ENCODE data around the gene ZNF407. TPM values are rescaled to one million over a fixed set of nuclear protein-coding genes. Genes with fewer than 3 reads are reported as not detected.

ZNF407 gene
- total RNA-seq, 1 experiment from 2014 or later: 15.9 TPM

DNA sequence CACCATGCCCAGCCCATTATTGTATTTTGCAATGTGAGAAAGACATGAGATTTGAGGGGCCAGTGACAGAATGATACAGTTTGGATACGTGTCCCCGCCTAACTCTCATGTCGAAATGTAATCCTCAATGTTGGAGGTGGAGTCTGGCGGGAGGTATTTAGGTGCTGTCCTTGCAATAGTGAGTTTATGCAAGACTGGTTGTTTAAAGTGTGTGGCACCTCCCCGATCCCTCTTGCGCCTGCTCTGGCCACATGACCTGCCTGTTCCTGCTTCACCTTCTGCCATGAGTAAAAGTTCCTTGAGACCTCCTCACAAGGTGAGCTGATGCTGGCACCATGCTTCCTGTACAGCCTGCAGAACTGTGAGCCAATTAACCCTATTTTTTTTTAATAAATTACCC, 46.8 kb upstream of the ZNF407 start:
- intact Hi-C loops (cut with micrococcal nuclease; ENCODE audit: unreplicated experiment): loop anchor here (5.0 kb wide), 1 partner anchor 519 kb away; no protein-coding TSS in a partner anchor
- no peak overlapping the region for H3K4me3 ChIP-seq (ENCODE audit: low read depth, low read length, poor library complexity, severe bottlenecking)
- H3K9me3 ChIP-seq (ENCODE audit: low read depth, low read length, poor library complexity, severe bottlenecking): no peaks in the 10 kb centered on the region
- no peak overlapping the region for H3K27ac ChIP-seq (ENCODE audit: low read depth, low read length, poor library complexity, severe bottlenecking)
- H3K27me3 ChIP-seq (replicated peaks; ENCODE audit: insufficient read depth, low read depth, low read length, poor library complexity): peaks cover 21% of the 10 kb centered on the region
- CTCF ChIA-PET: no interaction called here
- no peak for DNase-seq (ENCODE audit: low spot score)
- no peaks in the 10 kb centered on the region for H3K36me3 ChIP-seq (ENCODE audit: insufficient read depth, low read length, poor library complexity, severe bottlenecking)
- TF ChIP-seq, protein P1, sequence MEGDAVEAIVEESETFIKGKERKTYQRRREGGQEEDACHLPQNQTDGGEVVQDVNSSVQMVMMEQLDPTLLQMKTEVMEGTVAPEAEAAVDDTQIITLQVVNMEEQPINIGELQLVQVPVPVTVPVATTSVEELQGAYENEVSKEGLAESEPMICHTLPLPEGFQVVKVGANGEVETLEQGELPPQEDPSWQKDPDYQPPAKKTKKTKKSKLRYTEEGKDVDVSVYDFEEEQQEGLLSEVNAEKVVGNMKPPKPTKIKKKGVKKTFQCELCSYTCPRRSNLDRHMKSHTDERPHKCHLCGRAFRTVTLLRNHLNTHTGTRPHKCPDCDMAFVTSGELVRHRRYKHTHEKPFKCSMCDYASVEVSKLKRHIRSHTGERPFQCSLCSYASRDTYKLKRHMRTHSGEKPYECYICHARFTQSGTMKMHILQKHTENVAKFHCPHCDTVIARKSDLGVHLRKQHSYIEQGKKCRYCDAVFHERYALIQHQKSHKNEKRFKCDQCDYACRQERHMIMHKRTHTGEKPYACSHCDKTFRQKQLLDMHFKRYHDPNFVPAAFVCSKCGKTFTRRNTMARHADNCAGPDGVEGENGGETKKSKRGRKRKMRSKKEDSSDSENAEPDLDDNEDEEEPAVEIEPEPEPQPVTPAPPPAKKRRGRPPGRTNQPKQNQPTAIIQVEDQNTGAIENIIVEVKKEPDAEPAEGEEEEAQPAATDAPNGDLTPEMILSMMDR (conservative IDR thresholded peaks at IDR 0.05; ENCODE audit: low read depth, low read length): no peak
- no peak for TF ChIP-seq EZH2 (IDR thresholded peaks at IDR 0.05; ENCODE audit: borderline replicate concordance, low read depth, low read length, poor library complexity, severe bottlenecking)
- no peaks in the 10 kb centered on the region for H3K4me1 ChIP-seq (ENCODE audit: insufficient read depth, low read length, poor library complexity, severe bottlenecking)
- no TSS peak for BruUV-seq (replicated peaks)
- POLR2A ChIA-PET (ENCODE audit: low non-redundant PET): no interaction called here

DNA sequence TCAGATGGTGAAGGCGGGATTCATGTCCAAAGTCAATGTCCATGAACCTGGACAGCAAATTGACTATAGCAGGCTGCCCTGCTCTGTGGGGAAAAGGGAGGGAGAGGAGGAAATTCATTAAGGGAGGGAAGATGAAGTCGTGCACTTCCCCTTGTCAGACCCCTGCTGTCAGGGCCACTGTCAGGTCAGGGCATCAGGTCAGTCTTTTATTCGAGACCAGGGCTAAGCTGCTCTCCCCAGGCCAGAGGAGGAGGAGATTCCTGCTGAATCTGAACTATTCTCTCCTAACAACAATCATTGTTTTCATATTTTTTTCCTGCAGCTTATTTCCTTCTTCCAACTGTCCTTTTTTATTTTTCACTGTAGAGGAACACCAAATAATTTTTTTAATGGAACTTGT, 46.2 kb upstream of the ZNF407 start:
- TF ChIP-seq EZH2 (IDR thresholded peaks at IDR 0.05; ENCODE audit: borderline replicate concordance, low read depth, low read length, poor library complexity, severe bottlenecking): no peak
- TF ChIP-seq, protein P1 (conservative IDR thresholded peaks at IDR 0.05; ENCODE audit: low read depth, low read length): no peak
- CTCF ChIA-PET: interaction anchor here (0.6 to 1.3 kb wide), 7 partner anchors 55 to 571 kb away, joined by 3 to 14 read pairs (median 4); partner anchors contain the start of gene CNDP2
- intact Hi-C loops (cut with micrococcal nuclease; ENCODE audit: unreplicated experiment): loop anchor here (5.0 kb wide), 1 partner anchor 519 kb away; no protein-coding TSS in a partner anchor

DNA sequence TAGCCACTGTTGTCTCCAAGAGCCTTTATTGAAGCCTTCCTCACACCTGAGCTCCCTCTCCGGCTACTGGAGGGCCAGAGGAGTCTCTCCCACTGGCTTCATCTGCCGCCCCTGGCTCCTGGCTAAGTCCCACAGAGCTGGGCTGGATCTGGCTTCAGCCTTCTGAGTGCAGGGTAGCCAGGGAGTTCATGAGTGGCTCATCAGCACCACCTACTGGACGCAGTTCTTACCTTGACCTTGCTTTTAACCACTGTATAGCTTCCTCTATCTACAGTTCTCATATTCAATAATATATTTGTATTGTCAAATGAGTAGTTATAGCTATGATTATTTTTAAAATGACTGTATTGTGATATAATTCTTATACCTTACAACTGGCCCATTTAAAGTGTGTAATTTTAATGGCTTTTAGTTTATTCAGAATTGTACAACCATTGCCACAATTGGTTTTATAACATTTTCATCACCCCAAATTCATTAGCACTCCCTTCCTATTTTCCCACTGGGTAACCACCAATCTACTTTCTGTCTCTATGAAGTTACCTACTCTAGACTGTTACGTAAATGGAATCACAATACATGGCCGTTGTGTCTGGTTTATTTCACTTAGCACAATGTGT, 45.6 kb upstream of the ZNF407 start:
- ChIA-PET POLR2A (ENCODE audit: low non-redundant PET) (no interaction called here), CTCF (interaction anchor here (0.6 to 1.3 kb wide), 9 partner anchors 27 to 572 kb away, joined by 3 to 14 read pairs (median 4); partner anchors contain the start of gene CNDP2)
- Histone ChIP-seq H3K36me3 (ENCODE audit: insufficient read depth, low read length, poor library complexity, severe bottlenecking) (no peaks in the 10 kb centered on the region), H3K27ac (ENCODE audit: low read depth, low read length, poor library complexity, severe bottlenecking) (no peak overlapping the region), H3K9me3 (ENCODE audit: low read depth, low read length, poor library complexity, severe bottlenecking) (no peaks in the 10 kb centered on the region), H3K4me1 (ENCODE audit: insufficient read depth, low read length, poor library complexity, severe bottlenecking) (no peaks in the 10 kb centered on the region), H3K4me3 (ENCODE audit: low read depth, low read length, poor library complexity, severe bottlenecking) (no peak overlapping the region), H3K27me3 (replicated peaks; ENCODE audit: insufficient read depth, low read depth, low read length, poor library complexity) (peaks cover 21% of the 10 kb centered on the region)
- peak; percentile 82 for DNase-seq (ENCODE audit: low spot score)
- BruUV-seq (replicated peaks): no TSS peak
- TF ChIP-seq, protein P1 (conservative IDR thresholded peaks at IDR 0.05; ENCODE audit: low read depth, low read length): peak; percentile 83
- no peak for TF ChIP-seq EZH2 (IDR thresholded peaks at IDR 0.05; ENCODE audit: borderline replicate concordance, low read depth, low read length, poor library complexity, severe bottlenecking)
- intact Hi-C loops (cut with micrococcal nuclease; ENCODE audit: unreplicated experiment): loop anchor here (1.0 to 5.0 kb wide), 3 partner anchors 199 to 520 kb away; no protein-coding TSS in a partner anchor

More for the DNA sequence above, 46.2 kb upstream of the ZNF407 start:
- peaks cover 21% of the 10 kb centered on the region for H3K27me3 ChIP-seq (replicated peaks; ENCODE audit: insufficient read depth, low read depth, low read length, poor library complexity)
- H3K4me1 ChIP-seq (ENCODE audit: insufficient read depth, low read length, poor library complexity, severe bottlenecking): no peaks in the 10 kb centered on the region
- no TSS peak for BruUV-seq (replicated peaks)
- DNase-seq (ENCODE audit: low spot score): no peak
- no peak overlapping the region for H3K4me3 ChIP-seq (ENCODE audit: low read depth, low read length, poor library complexity, severe bottlenecking)
- POLR2A ChIA-PET (ENCODE audit: low non-redundant PET): no interaction called here
- no peaks in the 10 kb centered on the region for H3K36me3 ChIP-seq (ENCODE audit: insufficient read depth, low read length, poor library complexity, severe bottlenecking)
- H3K9me3 ChIP-seq (ENCODE audit: low read depth, low read length, poor library complexity, severe bottlenecking): no peaks in the 10 kb centered on the region
- H3K27ac ChIP-seq (ENCODE audit: low read depth, low read length, poor library complexity, severe bottlenecking): no peak overlapping the region

Measured in A673 (cell line).